B cell (primary cell): ENCODE data around the gene PPIP5K2. TPM values are rescaled to one million over a fixed set of nuclear protein-coding genes. Genes with fewer than 3 reads are reported as not detected.

Source experiments
- ATAC-seq: fragments of 200-7000 bp; cut with Tn5 transposase; one replicate; pipeline ENCODE4 v1.10.0; 2021; ENCODE audit warnings: low read depth, mild to moderate bottlenecking, moderate number of reproducible peaks, moderate library complexity
- CTCF ChIA-PET: fragments of 350-600 bp; sonication (Branson Sonifier 250); formaldehyde crosslinking; loops from one replicate; lab custom pipeline; 2021; ENCODE audit warnings: antibody characterized with exemption, inconsistent platforms; lab: Charles Lee
- POLR2A ChIA-PET: fragments of 350-600 bp; sonication (Branson Sonifier 250); formaldehyde crosslinking; loops from one replicate; lab custom pipeline; 2021; ENCODE audit warnings: antibody characterized with exemption; lab: Charles Lee
- DNase-seq: peaks from one replicate; pipeline ENCODE4 v3.0.0; 2013
- H2AFZ ChIP-seq: 2 replicates; pipeline ENCODE4 v1.6.1; 2012; ENCODE audit warnings: mild to moderate bottlenecking, low read depth, low read length; ENCODE audit not compliant: insufficient read depth, poor library complexity, severe bottlenecking
- H3K27ac ChIP-seq, 2 donors: 1 replicate in 1 of 2; 2 replicates in 1 of 2; pipeline ENCODE4 v1.5.1; 2012 to 2013; ENCODE audit warnings: low read length in 2 of 2, mild to moderate bottlenecking in 2 of 2, moderate library complexity in 1 of 2
- H3K27me3 ChIP-seq, 4 experiments: fragments of 200-600 bp in 1 of 4; sonication (generic) in 1 of 4; replicated peaks in 1 of 4; 1 replicate in 2 of 4; 2 replicates in 2 of 4; pipeline versions ENCODE4 v1.6.1 to v1.7.0; 2013 to 2016; ENCODE audit warnings: low read length in 3 of 4, mild to moderate bottlenecking in 2 of 4, mixed read lengths in 1 of 4, moderate library complexity in 1 of 4; ENCODE audit not compliant: insufficient read depth in 4 of 4, control insufficient read depth in 3 of 4; ENCODE audit errors: control extremely low read depth in 1 of 4
- H3K36me3 ChIP-seq, 2 experiments: replicated peaks in 1 of 2; 1 replicate in 1 of 2; 2 replicates in 1 of 2; pipeline versions ENCODE4 v1.6.1 to v1.7.1; 2013; ENCODE audit warnings: low read length in 1 of 2; ENCODE audit not compliant: insufficient read depth in 2 of 2, control insufficient read depth in 1 of 2; ENCODE audit errors: control extremely low read depth in 1 of 2, extremely low read depth in 1 of 2
- H3K4me1 ChIP-seq, 2 donors: fragments of 200-600 bp in 1 of 2; sonication (generic) in 1 of 2; 1 replicate in 1 of 2; 2 replicates in 1 of 2; pipeline versions ENCODE4 v1.5.1 to v1.6.1; 2013 to 2017; ENCODE audit warnings: low read length in 2 of 2; ENCODE audit not compliant: control insufficient read depth in 2 of 2, insufficient read depth in 2 of 2
- H3K4me2 ChIP-seq: replicated peaks from 2 replicates; pipeline ENCODE3; 2012; ENCODE audit warnings: mild to moderate bottlenecking, low read depth, low read length; ENCODE audit not compliant: poor library complexity, severe bottlenecking
- H3K4me3 ChIP-seq, 5 experiments: fragments of 200-600 bp in 1 of 5; sonication (generic) in 1 of 5; 1 replicate in 3 of 5; 2 replicates in 2 of 5; pipeline versions ENCODE4 v1.5.1 to v1.7.0; 2011 to 2016; ENCODE audit warnings: low read length in 4 of 5, mild to moderate bottlenecking in 4 of 5, low read depth in 2 of 5, control low read depth in 1 of 5, moderate library complexity in 1 of 5; ENCODE audit not compliant: insufficient read depth in 1 of 5; ENCODE audit errors: control extremely low read depth in 1 of 5, extremely low read depth in 1 of 5
- H3K79me2 ChIP-seq: fragments of 200-600 bp; sonication (generic); one replicate; pipeline ENCODE4 v1.6.0; 2016; ENCODE audit warnings: low read length; ENCODE audit not compliant: control insufficient read depth, insufficient read depth
- H3K9ac ChIP-seq: fragments of 200-600 bp; sonication (generic); 2 replicates; pipeline ENCODE4 v1.6.1; 2017; ENCODE audit warnings: mild to moderate bottlenecking, low read length, moderate library complexity
- H3K9me3 ChIP-seq, 3 donors: one replicate each; pipeline versions ENCODE4 v1.6.1 to v1.7.1; 2013; ENCODE audit warnings: low read length in 2 of 3; ENCODE audit not compliant: control insufficient read depth in 2 of 3, insufficient read depth in 1 of 3; ENCODE audit errors: control extremely low read depth in 1 of 3
- H4K20me1 ChIP-seq: 2 replicates; pipeline ENCODE4 v1.6.0; 2012; ENCODE audit warnings: mild to moderate bottlenecking, low read length; ENCODE audit not compliant: insufficient read depth, control insufficient read depth, poor library complexity, severe bottlenecking
- H3K27ac Mint-ChIP-seq: one replicate; pipeline ENCODE4 v1.8.0; 2021; ENCODE audit warnings: mixed read lengths
- H3K27me3 Mint-ChIP-seq: one replicate; pipeline ENCODE4 v1.8.0; 2021; ENCODE audit warnings: mixed read lengths
- H3K4me1 Mint-ChIP-seq: one replicate; pipeline ENCODE4 v1.8.0; 2021; ENCODE audit warnings: mixed read lengths
- H3K4me3 Mint-ChIP-seq: one replicate; pipeline ENCODE4 v1.8.0; 2021; ENCODE audit warnings: mixed read lengths
- H3K9me3 Mint-ChIP-seq: one replicate; pipeline ENCODE4 v1.8.0; 2022; ENCODE audit warnings: mixed read lengths; ENCODE audit not compliant: insufficient read depth
- CTCF ChIP-seq: fragments of 200-600 bp; IDR thresholded peaks from one replicate; pipeline ENCODE4 v1.8.0; 2022; ENCODE audit warnings: antibody characterized with exemption, mild to moderate bottlenecking
- EZH2 ChIP-seq: IDR thresholded peaks from 2 replicates; pipeline ENCODE4 v1.6.1; 2012; ENCODE audit warnings: borderline replicate concordance, low read depth, mild to moderate bottlenecking, moderate library complexity, low read length; ENCODE audit not compliant: insufficient read depth, poor library complexity, severe bottlenecking
- WGBS: methylation state at CpG from one replicate; pipeline ENCODE4 v1.1.5; 2013; ENCODE audit warnings: missing lambda C conversion rate; ENCODE audit not compliant: insufficient coverage; 5-methylcytosine and 5-hydroxymethylcytosine counted together
- intact Hi-C: fragments of 100-400 bp; cut with micrococcal nuclease; formaldehyde crosslinking; loops from one replicate; pipeline ENCODE4 v1.10.0; 2022
- polyA plus RNA-seq: library from polyadenylated mRNA; depleted of rRNA; stranded (reverse); fragments of >200 nt; gene quantifications from 2 replicates; pipeline ENCODE4 v1.2.3, GENCODE V29; 2012
- total RNA-seq, 2 donors: library from RNA; stranded (reverse); fragments of 120-200 nt in 1 of 2; gene quantifications; 1 replicate in 1 of 2; 2 replicates in 1 of 2; pipeline versions ENCODE4 v1.2.3 to v1.2.4, GENCODE V29; 2013 to 2022

Gene PPIP5K2
- total and polyA plus RNA-seq, 2 donors (not counting 1 experiment from before 2014, with no cell fraction given), result 14.5 to 80.5 TPM

- Mint-ChIP-seq H3K4me3 (no peak overlapping the region), H3K9me3 (no peaks in the 10 kb centered on the region), H3K4me1 (no peaks in the 10 kb centered on the region), H3K27ac (no peak overlapping the region), H3K27me3 (no peaks in the 10 kb centered on the region)
- Histone ChIP-seq H3K27ac (no peak overlapping the region), H3K9ac (no peak overlapping the region), H3K9me3 (no peaks in the 10 kb centered on the region), H3K79me2 (no peaks in the 10 kb centered on the region), H3K4me2 (no peak overlapping the region), H3K36me3 (peaks cover 7 to 21% of the 10 kb centered on the region in 2 experiments), H3K4me1 (no peaks in the 10 kb centered on the region), H3K4me3 (no peak overlapping the region), H2AFZ (no peak overlapping the region), H3K27me3 (no peaks in the 10 kb centered on the region), H4K20me1 (no peaks in the 10 kb centered on the region)
- ChIA-PET CTCF (no interaction called here), POLR2A (no interaction called here)
- no peak for DNase-seq
- WGBS, result no CpG with 5 or more reads among the region's 1 CpG
- TF ChIP-seq CTCF, result no peak
- TF ChIP-seq EZH2, result no peak
- intact Hi-C loops, result no loop called here
- ATAC-seq, result no peak
These were observed 26.4 kb upstream of the PPIP5K2 start for GRCh38 chr5:103093727-103094126.

GRCh38 chr5:103094737-103095136, 25.4 kb upstream of the PPIP5K2 start:
- no peak overlapping the region for H3K4me3 Mint-ChIP-seq
- Histone ChIP-seq H3K27ac (no peak overlapping the region), H3K9ac (no peak overlapping the region), H3K9me3 (no peaks in the 10 kb centered on the region), H3K4me2 (no peak overlapping the region), H3K4me3 (no peak overlapping the region), H3K79me2 (no peaks in the 10 kb centered on the region), H4K20me1 (no peaks in the 10 kb centered on the region), H3K4me1 (no peaks in the 10 kb centered on the region), H3K27me3 (no peaks in the 10 kb centered on the region), H3K36me3 (peaks cover 7 to 21% of the 10 kb centered on the region in 2 experiments), H2AFZ (no peak overlapping the region)
- TF ChIP-seq CTCF (no peak), EZH2 (no peak)
- no peak for ATAC-seq
- DNase-seq, result no peak
- H3K27me3 Mint-ChIP-seq, result no peaks in the 10 kb centered on the region
- intact Hi-C loops, result no loop called here
- no peak overlapping the region for H3K27ac Mint-ChIP-seq
- POLR2A ChIA-PET, result no interaction called here
- H3K4me1 Mint-ChIP-seq, result no peaks in the 10 kb centered on the region
- WGBS, result 100% methylated on average over 1 of the region's 2 CpGs
- H3K9me3 Mint-ChIP-seq, result no peaks in the 10 kb centered on the region
- CTCF ChIA-PET, result no interaction called here
